Stimulated activated CD8-positive, alpha-beta memory T cell treated with anti-CD3 and anti-CD28 coated beads, Interleukin-12 subunit alpha, Interleukin-12 subunit beta, amount 100 ng/mL, for 4 hours (primary cell): ENCODE measurements around the gene AIFM2.
A peak's percentile ranks its signal among the peaks of the same experiment; 100 is the strongest.
"Not testable (repeated sequence)": the region's sequence is repeated elsewhere in the genome, so short reads cannot be mapped to it uniquely, and the experiment has no call there.

Experiments
- DNase-seq: peaks from one replicate; pipeline ENCODE4 v3.0.0-alpha.2; 2020; ENCODE audit warnings: low read depth

AIFM2 gene

DNA sequence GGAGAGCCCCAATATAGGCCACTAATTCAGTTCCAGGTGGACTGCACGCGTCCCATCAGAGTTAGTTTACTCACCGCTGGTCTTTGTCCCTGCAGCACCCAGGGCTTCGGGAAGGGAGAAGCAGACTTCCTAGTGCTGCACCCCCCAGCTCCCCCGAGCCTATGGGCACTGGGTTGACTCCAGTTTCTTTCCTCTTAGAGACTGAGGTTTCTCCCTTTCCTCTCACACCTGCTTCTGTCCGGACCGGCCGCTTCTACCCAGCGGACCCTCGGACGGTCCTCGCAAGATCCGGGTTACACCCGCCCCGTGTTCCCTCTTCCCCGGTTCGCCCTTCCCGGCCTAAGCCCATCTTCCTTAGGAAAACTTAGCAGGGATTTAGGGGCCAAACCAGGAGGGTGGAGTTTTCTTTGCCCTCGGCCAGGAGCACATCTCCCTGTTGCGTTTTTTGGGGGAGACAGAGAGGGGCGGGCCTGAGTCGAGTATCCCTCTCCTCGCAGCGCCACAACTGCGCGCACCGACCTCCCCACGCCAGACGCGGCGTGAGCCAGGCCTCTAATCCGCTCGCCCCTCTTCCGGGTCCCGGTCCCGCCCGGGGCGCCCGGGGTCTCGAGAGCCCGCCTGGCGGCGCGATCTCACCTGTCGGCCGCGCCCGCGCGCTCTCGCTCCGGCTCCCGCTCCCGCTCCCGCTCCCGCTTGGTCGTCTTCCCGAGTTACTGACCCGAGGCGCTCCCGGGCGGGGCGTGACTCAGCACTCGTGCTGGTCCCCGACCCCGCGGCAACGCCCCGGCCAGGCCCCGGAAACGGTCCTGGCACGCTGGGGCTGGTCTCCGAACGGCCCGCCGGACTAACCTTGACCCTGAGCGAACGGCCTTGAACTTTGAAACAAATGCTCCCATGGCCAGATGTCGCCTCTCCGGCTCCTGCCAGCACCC lies at the start of gene AIFM2:
AIFM2 (minus strand) TSS at position 728 of the 932 bp plus-strand sequence. CDS start 8,741 bp downstream, outside the sequence.
- no peak for DNase-seq

DNA sequence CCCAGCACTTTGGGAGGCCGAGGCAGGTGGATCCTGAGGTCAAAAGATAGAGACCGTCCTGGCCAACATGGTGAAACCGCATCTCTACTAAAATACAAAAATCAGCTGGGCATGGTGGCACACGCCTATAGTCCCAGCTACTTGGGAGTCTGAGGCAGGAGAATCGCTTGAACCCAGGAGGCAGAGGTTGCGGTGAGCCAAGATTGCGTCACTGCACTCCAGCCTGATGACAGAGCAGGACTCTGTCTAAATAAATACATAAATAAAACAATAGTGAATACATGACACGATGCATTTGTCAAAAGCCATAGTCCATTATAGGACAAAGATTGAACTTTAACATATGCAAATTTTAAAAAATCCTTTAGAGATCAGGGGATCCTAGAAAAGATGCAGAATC lies 46.6 kb upstream of the AIFM2 start:
- DNase-seq = not testable (repeated sequence)

DNA sequence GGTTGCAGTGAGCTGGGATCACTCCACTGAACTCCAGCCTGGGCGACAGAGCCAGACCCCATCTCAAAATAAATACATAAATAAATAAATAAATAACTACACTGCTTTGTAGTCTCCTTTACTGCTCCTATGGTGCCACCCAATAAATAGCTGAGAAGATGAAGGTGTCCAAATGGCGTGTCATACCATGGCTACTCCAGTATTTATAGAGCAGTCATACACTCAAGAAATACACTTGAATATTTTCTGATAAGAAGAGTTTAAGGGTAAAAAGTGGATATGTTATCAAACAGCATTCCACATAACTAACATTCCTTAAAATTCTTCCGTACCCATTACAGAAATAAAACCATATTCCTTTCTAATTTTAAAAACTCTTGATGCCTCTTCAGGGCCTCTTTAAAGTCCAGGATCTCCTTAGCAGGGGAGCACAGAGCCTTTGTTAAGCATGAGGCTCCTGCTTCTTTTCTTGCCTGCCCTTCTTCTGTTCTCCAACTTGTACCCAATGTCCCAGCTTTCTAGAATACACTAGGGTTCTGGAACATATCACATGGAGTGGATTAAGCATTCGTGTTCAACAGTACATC lies 45.6 kb upstream of the AIFM2 start:
- DNase-seq = no peak

DNA sequence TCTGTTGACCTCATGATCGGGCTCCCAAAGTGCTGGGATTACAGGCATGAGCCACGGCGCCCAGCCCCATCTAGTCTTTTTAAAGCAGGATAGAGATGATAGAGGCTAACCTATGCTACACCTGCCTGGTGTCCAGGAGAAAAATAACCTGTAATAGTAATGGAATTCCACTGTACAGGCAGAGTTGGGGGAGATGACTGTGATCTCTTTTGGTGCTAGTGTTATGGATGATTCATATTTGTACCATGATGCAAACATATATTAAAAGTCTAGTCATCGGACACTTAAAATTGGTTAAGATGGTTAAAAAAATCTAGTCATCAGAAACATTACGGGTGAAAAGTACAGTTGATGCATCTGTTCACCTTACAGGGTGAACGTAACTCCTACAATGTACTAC lies 43.8 kb upstream of the AIFM2 start:
- DNase-seq = no peak

DNA sequence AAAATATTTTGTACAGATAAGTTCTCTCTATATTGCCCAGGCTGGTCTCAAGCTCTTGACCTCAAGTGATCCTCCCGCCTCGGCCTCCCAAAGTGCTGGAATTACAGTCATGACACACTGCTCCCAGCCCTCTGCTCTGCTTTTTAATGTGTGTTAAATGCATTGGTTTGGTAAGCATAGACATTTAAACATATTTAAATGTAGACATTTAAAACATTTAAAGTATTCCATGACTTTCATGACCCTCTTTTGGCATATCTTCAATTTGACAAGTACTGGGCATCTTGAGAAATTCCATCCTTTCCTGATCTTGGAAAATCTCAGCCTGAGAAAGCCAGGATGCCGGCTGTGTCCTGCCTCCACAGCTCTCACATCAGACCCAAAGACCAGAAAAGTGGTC lies 42.9 kb upstream of the AIFM2 start:
- no peak for DNase-seq

DNA sequence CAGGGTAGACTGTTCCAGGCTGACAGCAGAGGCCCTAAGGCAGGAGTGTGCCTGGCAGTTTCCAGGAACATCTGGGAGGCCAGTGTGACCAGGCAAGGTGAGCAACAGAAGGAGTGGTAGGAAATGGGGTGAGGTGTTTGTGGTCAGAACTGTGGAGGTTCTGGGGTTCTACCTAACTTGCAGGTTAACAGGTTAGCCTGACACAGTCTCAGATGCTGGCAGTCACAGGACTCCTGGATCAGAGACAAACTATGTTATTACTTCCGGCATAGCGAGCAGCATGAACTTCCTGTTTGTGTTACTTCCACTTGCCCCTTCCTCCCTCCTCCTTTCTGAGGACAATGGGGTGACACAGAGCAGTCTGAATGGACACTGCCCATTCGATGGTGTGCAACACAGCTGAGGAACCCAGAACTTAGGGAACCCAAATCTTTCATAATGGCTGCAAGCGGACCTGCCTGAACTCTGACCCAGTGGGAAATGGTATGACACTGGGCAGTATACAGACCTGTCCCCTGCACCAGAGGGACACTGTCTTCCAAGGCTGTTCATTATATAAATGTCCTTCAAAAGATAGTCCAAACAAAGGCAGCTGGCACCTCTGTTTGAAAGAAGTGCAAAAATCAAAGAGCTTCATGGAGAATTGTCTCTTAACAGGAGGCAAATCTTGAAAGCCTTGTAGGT lies 41.6 kb upstream of the AIFM2 start:
- no peak for DNase-seq

DNA sequence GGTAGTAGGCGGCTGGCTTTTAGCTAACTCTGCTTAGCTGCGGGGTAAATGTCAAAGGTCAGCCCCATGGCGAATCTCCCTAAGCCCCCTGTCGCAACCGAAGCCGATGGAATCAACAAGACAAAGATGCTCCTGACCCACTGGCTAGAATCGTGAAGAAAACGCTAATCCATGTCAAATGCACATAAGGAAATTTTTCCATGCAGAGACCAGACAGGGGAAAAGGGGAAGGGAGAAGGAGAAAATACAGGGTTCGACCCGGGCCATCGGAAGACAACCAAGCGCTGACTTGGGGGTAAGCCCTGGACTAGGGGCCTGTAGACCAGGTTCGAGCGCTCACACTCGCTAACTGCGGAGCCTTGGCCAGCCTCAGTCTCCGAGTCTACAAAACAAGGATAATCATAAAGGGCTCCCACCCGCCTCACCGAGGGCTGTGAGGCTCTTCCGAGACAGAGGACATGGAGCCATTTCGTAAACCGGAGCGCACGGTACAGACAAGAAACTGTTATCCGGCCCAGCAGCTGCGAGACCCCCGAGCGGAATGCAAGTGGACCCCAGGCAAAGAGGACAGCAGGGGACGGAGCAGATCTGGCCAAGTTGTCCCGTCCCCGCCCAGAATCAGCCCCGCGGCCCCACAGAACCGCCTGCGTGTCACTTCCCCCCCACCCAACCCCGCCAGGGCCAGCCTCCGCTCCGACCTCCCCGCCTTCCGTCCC lies 37.2 kb upstream of the AIFM2 start:
- no peak for DNase-seq

DNA sequence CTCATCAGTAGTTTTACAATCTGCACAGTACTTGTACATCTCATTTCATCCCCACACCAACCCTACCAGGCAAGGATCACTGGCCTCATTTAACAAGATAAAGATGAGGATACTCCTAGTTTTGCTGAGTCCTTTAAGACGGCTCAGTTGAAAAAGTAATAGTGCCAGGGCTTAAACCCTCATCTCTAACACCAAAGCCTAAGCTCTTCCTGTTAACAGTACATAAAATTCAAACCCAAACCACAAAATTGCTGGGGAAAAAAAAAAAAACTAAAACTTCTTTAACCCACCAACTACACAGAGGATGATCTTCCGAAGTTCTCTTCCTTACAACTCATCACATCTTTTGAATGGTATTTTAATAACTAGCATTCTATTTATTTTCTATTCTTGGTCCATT lies 36.4 kb upstream of the AIFM2 start:
- DNase-seq = no peak

DNA sequence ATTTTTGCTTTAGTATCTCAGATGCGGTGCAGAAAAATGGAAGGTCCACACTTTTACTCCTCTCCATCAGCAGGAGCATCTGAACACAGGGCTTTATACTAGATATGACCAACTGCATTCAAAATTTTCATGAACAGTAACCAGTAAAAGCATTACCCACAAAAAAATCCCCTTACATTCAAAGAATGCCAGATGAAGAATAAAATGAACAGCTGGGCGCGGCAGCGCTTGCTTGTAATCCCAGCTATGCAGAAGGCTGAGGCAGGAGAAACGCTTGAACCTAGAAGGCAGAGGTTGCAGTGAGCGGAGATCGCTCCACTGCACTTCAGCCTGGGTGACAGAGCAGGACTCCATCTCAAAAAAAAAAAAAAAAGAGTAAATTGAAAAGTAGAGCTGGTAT lies 34.6 kb upstream of the AIFM2 start:
- DNase-seq = no peak

DNA sequence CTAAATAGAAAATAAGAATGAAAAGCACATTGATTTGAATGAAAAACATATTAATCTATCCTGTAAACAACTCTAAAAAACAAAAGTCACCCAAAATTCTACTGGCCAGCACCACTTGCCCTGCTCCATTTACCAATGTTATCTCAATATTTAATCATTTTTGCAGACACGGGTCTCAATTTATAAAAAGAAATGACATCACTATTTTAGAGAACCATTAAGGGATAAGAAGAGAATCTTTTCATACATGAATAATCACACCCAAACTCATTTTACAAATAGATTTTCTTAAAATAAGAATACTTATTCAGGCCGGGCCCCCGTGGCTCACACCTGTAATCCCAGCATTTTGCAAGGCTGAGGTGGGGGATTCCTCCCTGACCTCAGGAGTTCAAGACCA lies 33.8 kb upstream of the AIFM2 start:
- DNase-seq = no peak

DNA sequence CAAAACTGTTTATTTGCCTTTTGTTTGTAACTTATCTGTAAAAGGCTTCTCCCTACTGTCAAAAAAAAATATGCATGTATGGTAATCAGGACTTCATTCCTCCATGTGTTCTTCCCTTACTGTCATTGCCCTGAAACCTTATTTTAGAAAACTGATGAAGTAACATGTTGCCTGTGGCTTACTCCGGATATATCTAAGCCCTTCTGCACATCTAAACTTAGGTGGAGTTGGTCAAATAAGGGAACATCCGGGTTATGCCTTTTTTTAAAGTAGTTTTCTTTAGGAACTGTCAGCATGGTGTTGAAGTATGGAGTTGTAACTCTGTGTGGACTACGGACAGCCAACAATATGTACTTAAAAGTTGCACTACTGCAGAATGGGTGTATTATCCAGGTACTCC lies 31.5 kb upstream of the AIFM2 start:
- DNase-seq = no peak

DNA sequence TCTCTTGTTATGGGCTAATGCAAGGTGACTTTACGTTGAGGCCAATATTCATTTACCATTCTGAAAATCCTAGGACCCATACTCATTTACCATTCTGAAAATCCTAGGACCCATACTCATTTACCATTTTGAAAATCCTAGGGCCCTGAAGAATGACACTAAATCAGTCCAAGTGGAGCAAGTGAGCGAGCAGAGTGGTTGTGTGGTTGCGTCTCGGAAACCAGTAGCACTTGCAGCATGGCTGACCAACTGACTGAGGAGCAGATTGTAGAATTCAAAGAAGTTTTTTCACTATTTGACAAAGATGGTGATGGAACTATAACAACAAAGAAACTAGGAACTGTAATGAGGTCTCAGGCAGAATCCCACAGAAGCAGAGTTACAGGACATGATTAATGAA lies 30.8 kb upstream of the AIFM2 start:
- no peak for DNase-seq

DNA sequence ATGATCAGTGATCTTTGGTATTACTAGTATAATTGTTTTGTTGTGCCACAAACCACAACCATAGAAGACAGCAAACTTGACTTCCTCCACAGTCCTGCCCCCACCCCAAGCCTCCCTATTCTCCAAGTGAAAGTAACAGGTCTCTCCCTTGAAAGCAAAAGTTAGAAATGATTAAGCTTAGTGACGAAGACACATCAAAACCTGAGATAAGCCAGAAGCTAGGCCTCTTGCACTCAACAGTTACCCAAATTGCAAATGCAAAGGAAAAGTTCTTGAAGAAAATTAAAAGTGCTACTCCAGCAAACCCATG lies 30.2 kb upstream of the AIFM2 start:
- no peak for DNase-seq

DNA sequence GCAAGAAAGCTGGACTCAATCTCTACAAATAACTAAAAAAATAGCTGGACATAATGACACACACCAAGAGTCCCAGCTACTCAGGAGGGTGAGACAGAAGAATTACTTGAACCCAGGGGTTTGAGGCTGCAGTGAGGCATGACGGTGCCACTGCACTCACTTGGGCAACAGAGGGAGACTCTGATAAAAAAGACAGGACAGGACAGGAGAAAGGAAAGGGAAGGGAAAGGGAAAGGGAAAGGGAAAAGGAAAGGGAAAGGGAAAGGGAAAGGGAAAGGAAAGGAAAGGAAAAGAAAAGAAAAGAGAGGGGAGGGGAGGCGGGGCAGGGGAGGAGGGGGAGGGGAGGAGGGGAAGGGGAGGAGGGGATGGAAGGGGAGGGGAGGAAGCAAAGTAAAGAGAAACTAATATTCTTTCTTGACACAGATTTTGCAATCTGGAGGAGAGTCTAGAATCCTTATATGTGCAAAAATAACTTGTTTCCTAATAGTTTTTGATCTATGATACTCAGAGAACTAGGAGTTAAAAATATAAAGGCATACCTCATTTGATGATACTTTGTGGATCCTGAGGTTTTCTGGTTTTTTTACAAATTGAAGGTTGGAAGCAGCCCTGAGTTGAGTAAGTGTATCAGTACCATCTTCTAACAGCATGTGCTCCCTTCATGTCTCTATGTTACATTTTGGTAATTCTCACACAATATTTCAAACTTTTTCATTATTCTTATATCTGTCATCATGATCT lies 29.7 kb upstream of the AIFM2 start:
- DNase-seq = no peak

DNA sequence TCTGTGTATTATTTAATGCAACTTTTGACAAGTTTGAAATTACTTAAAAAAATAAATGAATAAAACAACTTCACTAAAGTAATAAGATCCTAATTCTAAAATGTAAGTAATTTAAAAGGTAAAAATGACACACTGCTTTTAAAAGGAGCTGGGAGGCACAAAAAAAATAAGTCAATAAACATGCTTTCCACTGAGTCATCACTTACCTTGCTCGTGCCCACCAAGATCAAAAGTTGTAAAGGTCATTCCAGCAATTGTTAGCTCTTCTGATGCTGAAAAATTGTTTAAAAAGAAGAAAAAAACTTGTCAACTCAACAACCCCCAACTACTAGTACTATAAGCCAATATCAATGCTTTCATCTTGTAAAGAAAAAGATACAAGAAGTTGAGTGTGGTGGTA lies 28.2 kb upstream of the AIFM2 start:
- no peak for DNase-seq

DNA sequence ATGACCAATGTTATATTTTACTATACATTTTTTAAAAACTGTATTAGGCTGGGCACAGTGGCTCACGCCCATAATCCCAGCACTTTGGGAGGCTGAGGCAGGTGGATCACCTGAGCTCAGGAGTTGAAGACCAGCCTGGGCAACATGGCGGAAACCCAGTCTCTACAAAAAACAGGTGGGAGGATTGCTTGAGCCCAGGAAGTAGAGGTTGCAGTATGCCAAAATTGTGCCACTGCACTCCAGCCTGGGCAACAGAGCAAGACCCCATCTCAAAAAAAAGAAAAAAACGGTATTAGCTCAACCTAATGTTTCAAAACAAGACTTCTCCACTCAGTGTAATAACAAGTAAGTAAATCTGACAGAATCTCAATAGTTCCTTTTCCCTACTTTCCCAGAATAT lies 26.7 kb upstream of the AIFM2 start:
- not testable (repeated sequence) for DNase-seq

DNA sequence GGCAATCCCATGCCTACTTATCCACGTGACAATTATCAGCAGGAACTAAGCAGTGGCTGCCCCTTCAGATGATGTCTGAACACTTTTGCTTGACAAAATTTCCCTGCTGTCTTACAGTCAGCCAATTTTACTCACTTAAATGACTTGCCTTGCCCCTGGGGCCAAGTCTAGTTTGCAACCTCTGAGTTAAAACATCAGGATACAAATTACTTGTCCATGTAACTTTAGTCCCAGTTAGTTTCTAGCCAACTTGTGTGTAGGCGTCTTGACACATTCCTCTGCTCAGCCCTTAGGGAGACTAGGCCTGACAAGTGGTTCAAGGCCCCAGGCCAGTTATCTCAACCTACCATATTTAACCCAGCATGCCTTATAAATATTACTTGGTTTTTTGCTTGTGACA lies 25.5 kb upstream of the AIFM2 start:
- no peak for DNase-seq

DNA sequence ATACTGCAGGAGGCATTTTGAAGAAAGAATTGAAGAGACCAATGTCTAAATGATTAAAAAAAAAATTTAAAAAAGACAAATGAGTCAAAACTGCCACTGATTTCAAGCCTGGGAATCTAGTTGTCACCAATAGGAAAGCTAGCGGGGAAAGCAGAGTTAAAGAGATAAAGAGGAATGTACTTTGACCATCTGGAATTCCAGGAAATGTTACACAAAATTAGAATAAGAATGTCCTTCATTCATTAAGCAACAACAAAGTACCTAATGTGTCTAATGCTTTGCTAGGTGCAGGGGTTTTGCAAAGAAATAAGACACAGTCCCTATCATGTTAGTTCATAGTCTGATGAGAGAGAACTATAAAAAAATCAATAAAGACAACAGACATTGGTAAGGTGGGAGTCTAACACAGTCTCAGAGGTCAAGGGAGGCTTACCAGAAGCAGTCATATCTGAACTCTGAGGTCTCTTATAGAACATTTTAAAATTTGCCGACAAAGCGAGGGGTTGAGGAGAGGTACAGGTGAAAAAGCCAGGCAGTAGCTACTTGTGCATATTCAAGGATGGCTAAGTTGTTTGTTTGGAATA lies 22.7 kb upstream of the AIFM2 start:
- no peak for DNase-seq

DNA sequence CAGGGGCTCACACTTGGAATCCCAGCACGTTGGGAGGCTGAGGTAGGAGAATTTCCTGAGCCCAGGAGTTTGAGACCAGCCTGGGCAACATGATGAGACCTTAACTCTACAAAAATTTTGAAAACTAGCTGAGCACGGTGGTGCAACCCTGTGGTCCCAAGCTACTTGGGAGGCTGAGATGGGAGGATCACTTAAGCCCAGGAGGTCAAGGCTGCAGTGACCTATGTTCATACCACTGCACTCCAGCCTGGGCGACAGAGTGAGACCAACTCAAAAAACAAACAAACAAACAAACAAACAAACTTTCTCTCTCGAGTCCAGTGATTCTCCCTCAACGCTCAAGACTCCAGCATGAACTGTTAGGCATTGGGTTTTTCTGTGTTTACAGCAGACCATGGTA lies 15.9 kb upstream of the AIFM2 start:
- DNase-seq = no peak

DNA sequence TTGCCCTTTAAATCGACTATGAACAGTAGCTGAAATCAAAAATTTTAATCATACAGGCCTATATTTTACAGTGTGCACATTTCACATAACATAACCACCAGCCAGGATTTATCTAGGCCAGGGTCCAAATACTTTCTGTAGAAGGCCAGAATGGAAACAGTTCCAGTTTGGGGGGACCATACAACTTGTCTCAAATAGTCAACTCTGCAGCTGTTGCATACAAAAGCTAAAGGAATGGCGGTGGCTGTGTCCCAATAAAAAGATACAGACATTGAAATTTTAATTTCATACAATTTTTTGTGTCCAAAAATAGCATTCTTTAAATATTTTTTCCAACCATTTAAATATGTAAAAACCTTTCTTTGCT lies 14.6 kb upstream of the AIFM2 start:
- DNase-seq = no peak

DNA sequence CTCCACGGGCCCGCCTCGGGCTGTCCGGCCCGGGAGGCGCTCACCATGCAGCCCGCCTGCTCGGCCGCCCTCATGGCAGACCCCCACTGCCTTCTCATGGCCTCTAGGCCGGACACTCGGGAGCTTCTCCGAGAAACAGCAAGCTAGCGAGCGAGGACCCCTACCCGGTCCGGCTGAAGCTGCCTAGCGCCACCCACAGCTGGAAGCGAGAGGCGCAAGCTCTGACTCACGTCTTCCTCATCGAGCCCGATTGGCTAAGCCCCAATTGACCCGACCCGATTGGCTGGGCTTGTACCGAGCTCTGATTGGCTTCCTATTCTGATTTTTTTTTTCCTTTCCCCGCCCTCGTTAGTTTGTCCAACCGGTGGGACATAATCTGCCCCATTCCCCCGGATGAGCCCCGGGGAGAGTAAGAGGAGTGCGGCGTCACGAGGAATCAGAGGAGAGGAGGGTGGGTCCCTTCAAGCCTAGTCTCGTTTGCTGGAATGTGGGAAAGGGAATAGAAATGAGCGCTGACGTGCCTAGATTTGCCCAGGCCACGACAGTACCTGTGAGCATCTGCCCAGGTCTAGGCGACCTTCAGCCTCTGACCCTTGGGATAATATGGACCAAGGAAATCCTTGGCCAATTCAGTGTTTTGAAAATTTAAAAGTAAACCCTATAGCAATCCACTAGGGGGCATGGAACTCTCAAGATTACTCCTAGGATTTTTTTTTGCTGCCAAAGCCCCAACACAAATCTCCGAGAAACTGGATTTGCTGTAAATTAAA lies 14.0 kb upstream of the AIFM2 start, which contains the start of gene TYSND1:
TYSND1 (minus strand) TSS at position 212 of the 770 bp plus-strand sequence; CDS start at position 98, 114 bp downstream.
- peak; percentile 84 for DNase-seq
